Nucleus accumbens (tissue), 56 donors: Measurements from ENCODE around the gene SEBOX.

Experiments used
- DNase-seq, 56 donors: peaks; one replicate each; lab custom pipeline; 2025; lab: John Stamatoyannopoulos, UW

SEBOX gene

GRCh38 chr17:28369684-28370034 lies 4.7 kb upstream of the SEBOX start:
- no peak for DNase-seq

GRCh38 chr17:28368915-28369683 lies 4.1 kb upstream of the SEBOX start:
- DNase-seq = no peak

- no peak for DNase-seq
Measured at GRCh38 chr17:28368306-28368831, 3.4 kb upstream of the SEBOX start.

- DNase-seq = no peak
Measured at GRCh38 chr17:28367641-28368305, 2.8 kb upstream of the SEBOX start.

GRCh38 chr17:28366605-28367004 lies 1.6 kb upstream of the SEBOX start:
- DNase-seq = no peak

GRCh38 chr17:28365487-28365886 lies 488 bp upstream of the SEBOX start:
- DNase-seq = no peak

GRCh38 chr17:28363776-28364650 lies 986 bp downstream of the SEBOX start:
- DNase-seq = no peak

- no peak for DNase-seq
Measured at GRCh38 chr17:28363186-28363585, 1.8 kb downstream of the SEBOX start.

- no peak for DNase-seq
Measured at GRCh38 chr17:28357901-28358197, 7.2 kb downstream of the SEBOX start.

- peak in 55 of 56 donors; percentile 59 to 98 (median 93) for DNase-seq
Measured at GRCh38 chr17:28357061-28357900, 7.7 kb downstream of the SEBOX start, which contains the start of gene POLDIP2. Gene POLDIP2 (minus strand): TSS chr17:28357527. CDS start chr17:28357448, 79 bp downstream.

- no peak for DNase-seq
Measured at GRCh38 chr17:28350271-28350670, 14.7 kb downstream of the SEBOX start.

- DNase-seq = no peak
Measured at GRCh38 chr17:28348979-28349378, 16.0 kb downstream of the SEBOX start.

GRCh38 chr17:28347261-28347891 lies 17.6 kb downstream of the SEBOX start:
- no peak for DNase-seq

GRCh38 chr17:28346746-28347246 lies 18.2 kb downstream of the SEBOX start:
- DNase-seq = no peak

- no peak for DNase-seq
Measured at GRCh38 chr17:28346199-28346580, 18.8 kb downstream of the SEBOX start.

- peak in 1 of 56 donors; percentile 11 for DNase-seq
Measured at GRCh38 chr17:28345419-28346198, 19.4 kb downstream of the SEBOX start.

GRCh38 chr17:28344435-28344901 lies 20.5 kb downstream of the SEBOX start:
- DNase-seq = no peak

- no peak for DNase-seq
Measured at GRCh38 chr17:28344011-28344410, 21.0 kb downstream of the SEBOX start.
